Esophagus muscularis mucosa (tissue), 4 donors: ENCODE measurements around the gene HOXB8.

ENCODE experiments used
- CTCF ChIP-seq, 3 experiments: fragments of 200-600 bp in 2 of 3; fragments of 450-650 bp in 1 of 3; sonication (generic) in 2 of 3; IDR thresholded peaks; one replicate each; pipeline ENCODE4 v1.5.1; 2017 to 2019; ENCODE audit warnings: antibody characterized with exemption in 3 of 3, mild to moderate bottlenecking in 2 of 3, moderate library complexity in 1 of 3
- EP300 ChIP-seq: sonication (generic); formaldehyde crosslinking; IDR thresholded peaks from one replicate; pipeline ENCODE4 v1.6.1; 2017; ENCODE audit warnings: antibody characterized with exemption
- POLR2A ChIP-seq: fragments of 450-650 bp; IDR thresholded peaks from one replicate; pipeline ENCODE4 v1.6.1; 2017; ENCODE audit warnings: antibody characterized with exemption, moderate library complexity, mild to moderate bottlenecking, low read depth

GRCh38 chr17:48592577-48592976 lies 22.5 kb downstream of the HOXB8 start:
- TF ChIP-seq EP300 (no peak), CTCF (IDR thresholded peaks at IDR 0.05) (no peak), POLR2A (no peak)
